ENCODE measurements around the gene ANKRD45. TPM values are rescaled to one million over a fixed set of nuclear protein-coding genes. Genes with fewer than 3 reads are reported as not detected.

Gene ANKRD45
- total RNA-seq, 1 experiment from 2014 or later, result 0.31 TPM

DNA sequence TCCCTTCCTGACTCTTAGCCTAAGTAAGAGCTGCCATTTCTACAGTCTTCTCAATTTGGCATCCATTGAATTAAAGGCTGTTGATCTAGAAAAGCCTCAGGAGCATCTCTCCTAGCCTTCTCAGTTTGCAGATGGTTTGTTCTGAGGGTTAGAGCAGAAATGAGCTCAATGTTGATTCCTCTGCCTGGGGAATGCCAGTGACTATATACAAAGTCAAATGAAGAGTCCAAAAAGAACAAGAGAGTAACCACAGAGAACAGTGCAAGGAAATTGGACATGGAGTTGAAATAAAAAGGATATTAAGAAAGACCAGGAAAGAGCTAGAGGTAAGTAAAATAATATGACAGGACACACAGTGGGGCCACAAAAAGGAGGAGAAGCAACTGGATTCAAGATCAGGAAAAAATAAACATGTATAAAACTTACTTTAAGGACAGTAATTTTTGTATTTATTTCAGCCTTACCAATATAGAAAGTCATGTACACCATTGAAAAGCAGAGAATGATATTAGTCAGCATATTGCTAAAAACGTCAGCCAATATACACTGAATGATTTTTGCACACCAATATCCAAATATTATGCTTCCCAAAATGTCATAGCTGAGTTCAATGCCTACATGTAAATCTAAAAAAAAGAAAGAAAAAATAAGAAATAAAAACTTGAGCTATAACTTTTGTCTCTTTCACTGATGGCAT lies 88.1 kb downstream of the ANKRD45 start:
- H3K56ac ChIP-seq (ENCODE audit: insufficient read length, low read depth, low read length), result no peak overlapping the region
- TF ChIP-seq, protein P1, sequence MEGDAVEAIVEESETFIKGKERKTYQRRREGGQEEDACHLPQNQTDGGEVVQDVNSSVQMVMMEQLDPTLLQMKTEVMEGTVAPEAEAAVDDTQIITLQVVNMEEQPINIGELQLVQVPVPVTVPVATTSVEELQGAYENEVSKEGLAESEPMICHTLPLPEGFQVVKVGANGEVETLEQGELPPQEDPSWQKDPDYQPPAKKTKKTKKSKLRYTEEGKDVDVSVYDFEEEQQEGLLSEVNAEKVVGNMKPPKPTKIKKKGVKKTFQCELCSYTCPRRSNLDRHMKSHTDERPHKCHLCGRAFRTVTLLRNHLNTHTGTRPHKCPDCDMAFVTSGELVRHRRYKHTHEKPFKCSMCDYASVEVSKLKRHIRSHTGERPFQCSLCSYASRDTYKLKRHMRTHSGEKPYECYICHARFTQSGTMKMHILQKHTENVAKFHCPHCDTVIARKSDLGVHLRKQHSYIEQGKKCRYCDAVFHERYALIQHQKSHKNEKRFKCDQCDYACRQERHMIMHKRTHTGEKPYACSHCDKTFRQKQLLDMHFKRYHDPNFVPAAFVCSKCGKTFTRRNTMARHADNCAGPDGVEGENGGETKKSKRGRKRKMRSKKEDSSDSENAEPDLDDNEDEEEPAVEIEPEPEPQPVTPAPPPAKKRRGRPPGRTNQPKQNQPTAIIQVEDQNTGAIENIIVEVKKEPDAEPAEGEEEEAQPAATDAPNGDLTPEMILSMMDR (conservative IDR thresholded peaks at IDR 0.05), result no peak
- no peak overlapping the region for H4K5ac ChIP-seq (ENCODE audit: insufficient read length, low read depth, low read length)
- H3K9me3 ChIP-seq (ENCODE audit: control insufficient read depth, low read depth, low read length), result no peaks in the 10 kb centered on the region
- no peak overlapping the region for H2AK5ac ChIP-seq (ENCODE audit: insufficient read length, low read length)
- Mint-ChIP-seq H3K27me3 (ENCODE audit: low read depth) (no peaks in the 10 kb centered on the region), H3K4me3 (no peak overlapping the region), H3K27ac (no peak overlapping the region), H3K9me3 (no peaks in the 10 kb centered on the region), H3K4me1 (no peaks in the 10 kb centered on the region), H3K36me3 (ENCODE audit: insufficient read depth in 1 of 3, low read depth in 3 of 3) (no peaks in the 10 kb centered on the region)
- no peak overlapping the region for H2AFZ ChIP-seq (ENCODE audit: low read length)
- no peak overlapping the region for H3K23ac ChIP-seq (ENCODE audit: insufficient read length, low read depth, low read length)
- no peak overlapping the region for H3K4me2 ChIP-seq (ENCODE audit: insufficient read depth, insufficient read length, low read length)
- no CpG with 5 or more reads among the region's 1 CpG for WGBS (ENCODE audit: extremely low coverage, insufficient read length, low lambda C conversion rate)
- no peaks in the 10 kb centered on the region for H3K79me2 ChIP-seq (ENCODE audit: insufficient read depth, low read length)
- no peak overlapping the region for H3T11ph ChIP-seq (ENCODE audit: low read length)
- no peak overlapping the region for H3K18ac ChIP-seq (ENCODE audit: insufficient read length, low read depth, low read length)
- H3K23me2 ChIP-seq (ENCODE audit: insufficient read length, low read depth, low read length, poor library complexity, severe bottlenecking), result no peaks in the 10 kb centered on the region
- H4K91ac ChIP-seq (ENCODE audit: insufficient read length, low read depth, low read length), result no peak overlapping the region
- H3K27me3 ChIP-seq (ENCODE audit: insufficient read depth, low read length), result no peaks in the 10 kb centered on the region
- DNase-seq, result no peak
- no peak overlapping the region for H2BK12ac ChIP-seq (ENCODE audit: insufficient read length, low read depth, low read length)
- H2BK20ac ChIP-seq (ENCODE audit: low read depth, low read length, poor library complexity, severe bottlenecking), result no peak overlapping the region
- H3K9ac ChIP-seq (ENCODE audit: extremely low read depth, insufficient read length, low read length), result no peak overlapping the region
- H4K20me1 ChIP-seq (ENCODE audit: control insufficient read depth, insufficient read depth, insufficient read length), result no peaks in the 10 kb centered on the region
- no peaks in the 10 kb centered on the region for H3K4me1 ChIP-seq (ENCODE audit: insufficient read depth, low read length)
- H4K8ac ChIP-seq (replicated peaks; ENCODE audit: insufficient read length, low read depth, low read length), result no peak overlapping the region
- H3K27ac ChIP-seq (ENCODE audit: insufficient read length, low read depth, low read length), result no peak overlapping the region
- H2BK15ac ChIP-seq (ENCODE audit: low read depth, low read length), result no peak overlapping the region
- no peak overlapping the region for H3K4ac ChIP-seq (ENCODE audit: low read depth, low read length)
- H2BK120ac ChIP-seq (ENCODE audit: low read depth, low read length, poor library complexity, severe bottlenecking), result no peak overlapping the region
- no peak overlapping the region for H3K14ac ChIP-seq (ENCODE audit: insufficient read depth, low read length)
- no peak overlapping the region for H2BK5ac ChIP-seq (ENCODE audit: insufficient read length, low read length)
- no peaks in the 10 kb centered on the region for H3K79me1 ChIP-seq (ENCODE audit: insufficient read depth, low read depth, low read length, poor library complexity, severe bottlenecking)

Measured in H9 (cell line).